ENCODE data around the gene PLCG1. TPM values are rescaled to one million over a fixed set of nuclear protein-coding genes. Genes with fewer than 3 reads are reported as not detected.

The PLCG1 gene
- total and polyA plus RNA-seq, 4 donors, result 2.0 to 30.4 (median 16.1) TPM

GRCh38 chr20:41219824-41220223 is 82.5 kb downstream of the PLCG1 start:
- no peak overlapping the region for H3K9ac ChIP-seq (ENCODE audit: low read depth in 1 of 2, low read length in 2 of 2)
- H3K27me3 ChIP-seq (ENCODE audit: control insufficient read depth in 4 of 4, insufficient read depth in 4 of 4, low read length in 3 of 4), result no peaks in the 10 kb centered on the region
- peaks cover 0 to 5% (median 0%) of the 10 kb centered on the region in 4 donors for H3K36me3 ChIP-seq (ENCODE audit: control insufficient read depth in 4 of 4, insufficient read depth in 3 of 4, low read depth in 1 of 4, low read length in 3 of 4)
- no peak for DNase-seq (ENCODE audit: low spot score)
- 97% methylated on average over 2 of the region's 2 CpGs for WGBS
- H3K4me3 ChIP-seq (ENCODE audit: low read depth in 1 of 3, low read length in 3 of 3), result no peak overlapping the region
- TF ChIP-seq, protein P1, sequence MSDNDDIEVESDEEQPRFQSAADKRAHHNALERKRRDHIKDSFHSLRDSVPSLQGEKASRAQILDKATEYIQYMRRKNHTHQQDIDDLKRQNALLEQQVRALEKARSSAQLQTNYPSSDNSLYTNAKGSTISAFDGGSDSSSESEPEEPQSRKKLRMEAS (IDR thresholded peaks at IDR 0.05), result no peak
- no peak for TF ChIP-seq FOXA2 (IDR thresholded peaks at IDR 0.05)
- TF ChIP-seq YY1 (IDR thresholded peaks at IDR 0.05), result no peak
- no peak for TF ChIP-seq RXRA (IDR thresholded peaks at IDR 0.05)
- no peak for TF ChIP-seq SP1 (IDR thresholded peaks at IDR 0.05)
- no peak for TF ChIP-seq HNF4G (IDR thresholded peaks at IDR 0.05)
- no peaks in the 10 kb centered on the region for H3K4me1 ChIP-seq (ENCODE audit: control insufficient read depth in 4 of 4, insufficient read depth in 4 of 4, low read length in 3 of 4)
- no peak overlapping the region for H3K27ac ChIP-seq (ENCODE audit: low read depth in 1 of 2, low read length in 2 of 2)
- no peaks in the 10 kb centered on the region for H3K9me3 ChIP-seq (ENCODE audit: control insufficient read depth in 4 of 4, low read length in 3 of 4)

GRCh38 chr20:41221614-41222218 is 84.4 kb downstream of the PLCG1 start:
- TF ChIP-seq, protein P1 (IDR thresholded peaks at IDR 0.05), result no peak
- TF ChIP-seq TAF1 (conservative IDR thresholded peaks at IDR 0.05), result no peak
- TF ChIP-seq FOXA2 (IDR thresholded peaks at IDR 0.05), result no peak
- TF ChIP-seq HNF4G (IDR thresholded peaks at IDR 0.05), result no peak
- TF ChIP-seq NR2F2 (IDR thresholded peaks at IDR 0.05), result no peak
- no peak for TF ChIP-seq REST (IDR thresholded peaks at IDR 0.05)
- TF ChIP-seq YY1 (IDR thresholded peaks at IDR 0.05), result no peak
- TF ChIP-seq EGR1 (IDR thresholded peaks at IDR 0.05; ENCODE audit: low read depth in 2 of 2), result no peak
- no peak for TF ChIP-seq ZBTB33 (IDR thresholded peaks at IDR 0.05)
- TF ChIP-seq GABPA (IDR thresholded peaks at IDR 0.05 in 1 of 2, conservative IDR thresholded peaks at IDR 0.05 in 1 of 2), result no peak
- TF ChIP-seq FOXA1 (IDR thresholded peaks at IDR 0.05), result no peak
- no peak for TF ChIP-seq RAD21 (IDR thresholded peaks at IDR 0.05)
- no peak for TF ChIP-seq CTCF (IDR thresholded peaks at IDR 0.05; ENCODE audit: low read depth, low read length, missing input control)
- no peak for TF ChIP-seq JUND (IDR thresholded peaks at IDR 0.05)
- TF ChIP-seq RXRA (IDR thresholded peaks at IDR 0.05), result no peak
- TF ChIP-seq SP1 (IDR thresholded peaks at IDR 0.05), result no peak
- no peak for TF ChIP-seq HNF4A (conservative IDR thresholded peaks at IDR 0.05)
- TF ChIP-seq ATF3 (IDR thresholded peaks at IDR 0.05), result no peak
- H3K9me3 ChIP-seq (ENCODE audit: control insufficient read depth in 4 of 4, low read length in 3 of 4), result no peaks in the 10 kb centered on the region
- WGBS, result 99% methylated on average over 5 of the region's 5 CpGs
- no peak overlapping the region for H3K27ac ChIP-seq (ENCODE audit: low read depth in 1 of 2, low read length in 2 of 2)
- H3K9ac ChIP-seq (ENCODE audit: low read depth in 1 of 2, low read length in 2 of 2), result no peak overlapping the region
- no peaks in the 10 kb centered on the region for H3K4me1 ChIP-seq (ENCODE audit: control insufficient read depth in 4 of 4, insufficient read depth in 4 of 4, low read length in 3 of 4)
- H3K4me3 ChIP-seq (ENCODE audit: low read depth in 1 of 3, low read length in 3 of 3), result no peak overlapping the region
- H3K36me3 ChIP-seq (ENCODE audit: control insufficient read depth in 4 of 4, insufficient read depth in 3 of 4, low read depth in 1 of 4, low read length in 3 of 4), result peaks cover 0 to 5% (median 0%) of the 10 kb centered on the region in 4 donors
- DNase-seq (ENCODE audit: low spot score), result no peak
- H3K27me3 ChIP-seq (ENCODE audit: control insufficient read depth in 4 of 4, insufficient read depth in 4 of 4, low read length in 3 of 4), result no peaks in the 10 kb centered on the region

Measured in liver (tissue), 9 donors.